Duodenal mucosa (tissue), 2 donors: ENCODE results near the gene ZBTB26.

Experiments
- H3K27ac ChIP-seq: one replicate; pipeline ENCODE4 v1.7.0; 2013; ENCODE audit warnings: low read depth, low read length
- H3K27me3 ChIP-seq, 2 donors: one replicate each; pipeline ENCODE4 v1.7.0; 2013; ENCODE audit warnings: low read length in 2 of 2, control low read depth in 1 of 2; ENCODE audit not compliant: insufficient read depth in 2 of 2, control insufficient read depth in 1 of 2
- H3K36me3 ChIP-seq, 2 donors: one replicate each; pipeline ENCODE4 v1.7.0; 2013; ENCODE audit warnings: low read length in 2 of 2, control low read depth in 1 of 2; ENCODE audit not compliant: insufficient read depth in 2 of 2, control insufficient read depth in 1 of 2
- H3K4me1 ChIP-seq, 2 donors: one replicate each; pipeline ENCODE4 v1.7.0; 2013; ENCODE audit warnings: low read length in 2 of 2, control low read depth in 1 of 2; ENCODE audit not compliant: insufficient read depth in 2 of 2, control insufficient read depth in 1 of 2
- H3K4me3 ChIP-seq, 2 donors: one replicate each; pipeline ENCODE4 v1.7.0; 2013; ENCODE audit warnings: low read length in 2 of 2, low read depth in 1 of 2
- H3K9ac ChIP-seq, 2 donors: one replicate each; pipeline ENCODE4 v1.7.0; 2013; ENCODE audit warnings: low read length in 2 of 2, low read depth in 1 of 2
- H3K9me3 ChIP-seq, 2 donors: one replicate each; pipeline ENCODE4 v1.7.0; 2013; ENCODE audit warnings: low read length in 2 of 2, control low read depth in 1 of 2; ENCODE audit not compliant: control insufficient read depth in 1 of 2

The ZBTB26 gene

GRCh38 chr9:122946461-122947005 is 15.2 kb upstream of the ZBTB26 start:
- no peaks in the 10 kb centered on the region for H3K9me3 ChIP-seq
- H3K4me3 ChIP-seq, result no peak overlapping the region
- peaks cover 11 to 47% of the 10 kb centered on the region in 2 donors for H3K4me1 ChIP-seq
- no peaks in the 10 kb centered on the region for H3K36me3 ChIP-seq
- H3K27ac ChIP-seq, result no peak overlapping the region
- no peaks in the 10 kb centered on the region for H3K27me3 ChIP-seq
- no peak overlapping the region for H3K9ac ChIP-seq

GRCh38 chr9:122944960-122945888 is 13.9 kb upstream of the ZBTB26 start:
- Histone ChIP-seq H3K27ac (no peak overlapping the region), H3K4me3 (no peak overlapping the region), H3K27me3 (no peaks in the 10 kb centered on the region), H3K9me3 (no peaks in the 10 kb centered on the region), H3K9ac (no peak overlapping the region), H3K36me3 (no peaks in the 10 kb centered on the region), H3K4me1 (peaks cover 15 to 48% of the 10 kb centered on the region in 2 donors)

- Histone ChIP-seq H3K4me1 (peaks cover 17 to 26% of the 10 kb centered on the region in 2 donors), H3K27me3 (no peaks in the 10 kb centered on the region), H3K9ac (peak overlapping the region; percentile 49 to 87), H3K4me3 (peak overlapping the region; percentile 90 to 91), H3K9me3 (no peaks in the 10 kb centered on the region), H3K36me3 (peaks cover 0 to 7% of the 10 kb centered on the region in 2 donors), H3K27ac (peak overlapping the region; percentile 87)
Measured at GRCh38 chr9:122941582-122942234, 10.4 kb upstream of the ZBTB26 start.

- peak within 1 kb of the TSS; percentile 76 to 87 for H3K9ac ChIP-seq
- peaks cover 17 to 19% of the 10 kb centered on the region in 2 donors for H3K4me1 ChIP-seq
- H3K9me3 ChIP-seq, result no peaks in the 10 kb centered on the region
Measured at GRCh38 chr9:122940749-122941581, 9.7 kb upstream of the ZBTB26 start, which contains the start of gene RABGAP1. TSS of gene RABGAP1 (plus strand) at chr9:122941020. CDS start at chr9:122957060, 16,040 bp downstream.

GRCh38 chr9:122940454-122940748 is 9.1 kb upstream of the ZBTB26 start:
- no peaks in the 10 kb centered on the region for H3K9me3 ChIP-seq
- H3K27ac ChIP-seq, result peak overlapping the region; percentile 37
- no peaks in the 10 kb centered on the region for H3K27me3 ChIP-seq
- H3K36me3 ChIP-seq, result peaks cover 4 to 13% of the 10 kb centered on the region in 2 donors
- peak overlapping the region; percentile 67 to 75 for H3K4me3 ChIP-seq
- H3K4me1 ChIP-seq, result peaks cover 13 to 17% of the 10 kb centered on the region in 2 donors
- H3K9ac ChIP-seq, result peak overlapping the region in 1 of 2 donors; percentile 76

More at GRCh38 chr9:122940749-122941581, 9.7 kb upstream of the ZBTB26 start, which contains the start of gene RABGAP1:
- Histone ChIP-seq H3K4me3 (peak within 1 kb of the TSS; percentile 90 to 91), H3K27ac (peak within 1 kb of the TSS; percentile 87), H3K27me3 (no peaks in the 10 kb centered on the region), H3K36me3 (peaks cover 4 to 13% of the 10 kb centered on the region in 2 donors)

GRCh38 chr9:122939601-122940000 is 8.3 kb upstream of the ZBTB26 start:
- Histone ChIP-seq H3K4me3 (no peak overlapping the region), H3K27me3 (no peaks in the 10 kb centered on the region), H3K9ac (no peak overlapping the region), H3K36me3 (peaks cover 4 to 13% of the 10 kb centered on the region in 2 donors), H3K27ac (no peak overlapping the region), H3K9me3 (no peaks in the 10 kb centered on the region), H3K4me1 (peaks cover 9 to 17% of the 10 kb centered on the region in 2 donors)

GRCh38 chr9:122936883-122937282 is 5.6 kb upstream of the ZBTB26 start:
- Histone ChIP-seq H3K4me3 (no peak overlapping the region), H3K36me3 (peaks cover 4 to 13% of the 10 kb centered on the region in 2 donors), H3K27ac (no peak overlapping the region), H3K27me3 (no peaks in the 10 kb centered on the region), H3K9ac (no peak overlapping the region), H3K9me3 (no peaks in the 10 kb centered on the region), H3K4me1 (peaks cover 10 to 15% of the 10 kb centered on the region in 2 donors)

- peaks cover 4 to 13% of the 10 kb centered on the region in 2 donors for H3K36me3 ChIP-seq
- H3K9ac ChIP-seq, result no peak overlapping the region
- H3K4me1 ChIP-seq, result peaks cover 6 to 12% of the 10 kb centered on the region in 2 donors
- H3K4me3 ChIP-seq, result no peak overlapping the region
- H3K27ac ChIP-seq, result no peak overlapping the region
- no peaks in the 10 kb centered on the region for H3K27me3 ChIP-seq
- no peaks in the 10 kb centered on the region for H3K9me3 ChIP-seq
Measured at GRCh38 chr9:122936464-122936863, 5.2 kb upstream of the ZBTB26 start.

- Histone ChIP-seq H3K9me3 (no peaks in the 10 kb centered on the region), H3K9ac (peak overlapping the region; percentile 71 to 75), H3K4me3 (peak overlapping the region; percentile 85 to 89), H3K4me1 (peaks cover 14 to 21% of the 10 kb centered on the region in 2 donors), H3K27ac (peak overlapping the region; percentile 44), H3K27me3 (no peaks in the 10 kb centered on the region), H3K36me3 (no peaks in the 10 kb centered on the region)
Measured at GRCh38 chr9:122930541-122931225, 629 bp downstream of the ZBTB26 start.
